Kidney epithelial cell (primary cell): Measurements from ENCODE around the gene HNRNPAB. TPM values are rescaled to one million over a fixed set of nuclear protein-coding genes. Genes with fewer than 3 reads are reported as not detected.

Source experiments
- DNase-seq: peaks from one replicate; pipeline ENCODE4 v3.0.0-alpha.2; 2010; ENCODE audit warnings: low read depth
- H3K27me3 ChIP-seq: 2 replicates; pipeline ENCODE4 v1.6.0; 2011; ENCODE audit warnings: low read length; ENCODE audit not compliant: control insufficient read depth, insufficient read depth
- H3K36me3 ChIP-seq: 2 replicates; pipeline ENCODE4 v1.5.1; 2011; ENCODE audit warnings: low read length; ENCODE audit not compliant: control insufficient read depth, insufficient read depth
- H3K4me3 ChIP-seq: 2 replicates; pipeline ENCODE4 v1.5.1; 2011; ENCODE audit warnings: low read depth, mild to moderate bottlenecking, control low read depth, low read length
- CTCF ChIP-seq: IDR thresholded peaks from 2 replicates; pipeline ENCODE4 v1.5.1; 2011; ENCODE audit warnings: mild to moderate bottlenecking, moderate library complexity, low read length, control low read depth, inconsistent platforms; ENCODE audit not compliant: insufficient read depth, poor library complexity, severe bottlenecking
- total RNA-seq: library from RNA; depleted of rRNA; stranded (reverse); fragments of >200 nt; gene quantifications from 2 replicates; pipeline ENCODE4 v1.2.3, GENCODE V29; 2015

HNRNPAB gene
- total RNA-seq = 132 and 152 TPM in 2 replicates

GRCh38 chr5:178204182-178204934 lies at the start of gene HNRNPAB:
TSS of gene HNRNPAB (plus strand) at chr5:178204533. CDS start at chr5:178204838, 305 bp downstream.
- peak; percentile 64 for DNase-seq
- H3K4me3 ChIP-seq = peak within 1 kb of the TSS; percentile 84
- peaks cover 5% of the 10 kb centered on the region for H3K36me3 ChIP-seq
- no peaks in the 10 kb centered on the region for H3K27me3 ChIP-seq
- TF ChIP-seq CTCF = no peak

GRCh38 chr5:178155065-178155464 lies 49.3 kb upstream of the HNRNPAB start:
- TF ChIP-seq CTCF = no peak
- DNase-seq = no peak
- H3K4me3 ChIP-seq = no peak overlapping the region
- peaks cover 1% of the 10 kb centered on the region for H3K36me3 ChIP-seq
- no peaks in the 10 kb centered on the region for H3K27me3 ChIP-seq

DNA sequence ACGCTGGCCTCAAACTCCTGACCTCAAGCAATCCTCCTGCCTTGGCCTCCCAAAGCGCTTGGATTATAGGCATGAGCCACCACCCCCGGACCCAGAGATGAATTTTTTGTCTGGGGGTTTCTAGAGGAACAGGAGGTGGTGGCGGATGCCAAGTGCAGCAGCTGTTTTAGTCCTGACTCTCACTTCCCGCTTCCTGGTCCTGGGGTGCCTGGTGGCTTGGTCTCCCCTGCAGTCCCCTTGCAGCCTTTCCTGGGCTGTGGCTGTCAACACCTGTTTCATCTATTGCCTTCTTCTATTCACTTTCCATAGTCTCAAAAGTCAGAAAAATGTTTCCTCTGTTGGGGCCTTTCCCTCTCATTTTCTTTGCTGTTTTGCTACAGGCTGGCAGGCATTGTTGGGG lies 44.2 kb upstream of the HNRNPAB start:
- Histone ChIP-seq H3K27me3 (peaks cover 7% of the 10 kb centered on the region), H3K4me3 (no peak overlapping the region), H3K36me3 (no peaks in the 10 kb centered on the region)
- TF ChIP-seq CTCF = no peak
- DNase-seq = no peak

- no peak for TF ChIP-seq CTCF
- H3K36me3 ChIP-seq = no peaks in the 10 kb centered on the region
- peaks cover 17% of the 10 kb centered on the region for H3K27me3 ChIP-seq
- no peak overlapping the region for H3K4me3 ChIP-seq
- DNase-seq = no peak
Observed at GRCh38 chr5:178162481-178162880, 41.9 kb upstream of the HNRNPAB start.

DNA sequence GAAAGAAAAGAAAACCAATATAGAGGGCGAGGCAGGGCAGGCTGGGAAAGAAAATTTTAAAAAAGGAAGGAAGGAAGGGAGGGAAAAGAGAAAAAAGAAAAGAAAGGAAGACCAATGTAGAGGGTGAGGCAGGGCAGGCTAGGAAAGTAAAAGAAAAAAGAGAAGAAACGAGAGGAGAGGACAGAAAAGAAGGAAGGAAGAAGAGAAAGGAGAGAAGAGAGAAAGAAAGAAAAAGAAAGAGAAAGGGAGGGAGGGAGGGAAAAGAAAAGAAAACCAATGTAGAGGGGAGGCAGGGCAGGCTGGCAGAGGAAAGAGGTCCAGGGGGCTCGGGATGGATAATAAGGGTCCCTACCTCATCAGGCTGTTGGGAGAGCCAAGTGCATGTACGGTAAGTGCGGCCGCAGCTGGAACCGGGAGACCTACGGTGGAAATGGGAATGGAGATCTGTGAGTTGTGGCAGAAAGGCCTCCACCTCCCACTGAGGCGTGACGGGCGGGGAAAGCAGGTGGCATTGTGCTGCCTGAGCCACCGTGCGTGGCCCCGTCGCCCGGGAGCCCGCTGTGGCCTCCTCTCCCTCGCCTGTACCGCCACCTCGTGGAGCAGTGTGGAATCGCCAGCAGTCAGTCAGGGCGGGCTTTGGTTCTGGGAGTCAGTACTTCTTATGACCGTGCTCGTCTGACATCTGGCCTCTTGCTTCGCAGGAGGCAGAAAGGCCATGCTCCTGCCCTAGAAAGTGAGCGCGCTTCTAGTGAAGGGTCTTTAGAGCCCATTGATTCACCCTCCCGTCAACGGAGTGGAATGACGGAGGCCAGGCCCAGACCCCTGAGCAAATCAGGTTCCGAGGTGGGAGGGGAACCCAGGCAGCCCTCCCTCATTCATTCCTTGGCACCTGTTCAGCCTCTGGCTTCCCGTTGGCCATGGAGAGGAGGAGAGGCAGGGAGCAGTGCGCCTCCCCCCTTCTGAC lies 40.3 kb upstream of the HNRNPAB start:
- H3K4me3 ChIP-seq = no peak overlapping the region
- H3K27me3 ChIP-seq = peaks cover 17% of the 10 kb centered on the region
- DNase-seq = no peak
- peak; percentile 99 for TF ChIP-seq CTCF
- no peaks in the 10 kb centered on the region for H3K36me3 ChIP-seq
